Measurements from ENCODE around the gene NLGN2. TPM values are rescaled to one million over a fixed set of nuclear protein-coding genes. Genes with fewer than 3 reads are reported as not detected.

Gene NLGN2
- total RNA-seq, 1 donor from 2014 or later = 4.2 TPM

DNA sequence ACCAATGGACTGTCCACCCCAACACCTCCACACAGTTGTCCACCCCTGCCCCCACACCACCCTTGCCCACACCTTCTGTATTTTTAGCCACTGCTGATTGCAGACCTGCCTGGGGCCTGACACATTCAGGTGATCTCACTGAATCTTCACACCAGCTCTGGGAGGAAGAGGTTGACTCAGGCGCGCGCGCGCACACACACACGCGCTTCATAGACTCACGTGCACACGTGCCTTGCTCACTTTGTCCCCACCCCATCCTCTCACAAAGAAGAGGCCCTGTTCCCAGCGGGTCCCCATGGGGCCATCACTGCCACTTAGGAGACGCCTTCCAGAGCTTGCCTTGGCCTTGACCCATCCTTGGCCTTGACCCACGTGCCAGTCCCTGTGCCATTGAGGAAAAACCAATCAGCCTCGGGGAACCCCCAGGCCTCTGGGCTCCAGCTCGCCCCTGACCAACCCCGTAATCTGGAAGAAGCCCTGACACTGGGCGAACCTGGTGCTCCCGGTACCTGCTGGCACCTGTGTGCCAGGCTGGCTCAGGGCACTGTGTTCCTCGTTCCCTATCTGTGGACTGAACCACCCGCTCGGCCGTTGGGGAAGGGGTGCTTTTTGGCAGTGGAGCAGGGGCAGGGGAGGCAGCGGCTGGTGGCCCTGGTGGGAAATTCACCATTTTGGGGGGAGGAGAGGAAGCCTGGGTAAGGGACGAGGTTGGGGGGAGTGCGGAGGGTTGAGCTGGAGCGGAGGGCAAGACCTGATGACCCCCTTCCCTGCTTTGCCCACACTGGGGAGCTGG, 3.2 kb downstream of the NLGN2 start:
- Mint-ChIP-seq H3K36me3 (ENCODE audit: low read depth) (no peaks in the 10 kb centered on the region), H3K9me3 (no peaks in the 10 kb centered on the region), H3K27ac (no peak overlapping the region), H3K27me3 (ENCODE audit: low read depth) (peaks cover 15% of the 10 kb centered on the region), H3K4me1 (ENCODE audit: low read depth) (peaks cover 2% of the 10 kb centered on the region), H3K4me3 (ENCODE audit: low read depth) (no peak overlapping the region)
- no peak for DNase-seq (ENCODE audit: low spot score)
- intact Hi-C loops (cut with micrococcal nuclease) = no loop called here

DNA sequence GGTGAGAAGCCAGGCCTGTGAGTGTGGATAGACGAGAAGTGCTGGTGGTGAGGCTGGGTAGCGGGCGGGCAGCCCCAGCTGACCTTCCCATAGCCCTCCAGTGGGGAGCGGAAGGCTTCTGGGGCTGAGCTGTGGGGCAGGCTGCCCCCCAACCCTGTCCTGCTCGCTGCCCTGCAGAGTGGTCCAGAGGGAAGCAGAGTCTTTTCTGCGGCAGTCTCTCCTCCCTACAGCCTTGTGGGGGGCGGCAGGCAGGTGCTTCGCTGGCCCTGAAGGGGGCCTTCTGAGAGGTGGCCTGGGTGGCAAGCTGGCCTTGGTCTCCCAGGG, 3.7 kb downstream of the NLGN2 start:
- Mint-ChIP-seq H3K36me3 (ENCODE audit: low read depth) (no peaks in the 10 kb centered on the region), H3K4me3 (ENCODE audit: low read depth) (no peak overlapping the region), H3K27me3 (ENCODE audit: low read depth) (peaks cover 10% of the 10 kb centered on the region), H3K4me1 (ENCODE audit: low read depth) (no peaks in the 10 kb centered on the region), H3K9me3 (no peaks in the 10 kb centered on the region), H3K27ac (no peak overlapping the region)
- DNase-seq (ENCODE audit: low spot score) = no peak
- intact Hi-C loops (cut with micrococcal nuclease) = no loop called here

DNA sequence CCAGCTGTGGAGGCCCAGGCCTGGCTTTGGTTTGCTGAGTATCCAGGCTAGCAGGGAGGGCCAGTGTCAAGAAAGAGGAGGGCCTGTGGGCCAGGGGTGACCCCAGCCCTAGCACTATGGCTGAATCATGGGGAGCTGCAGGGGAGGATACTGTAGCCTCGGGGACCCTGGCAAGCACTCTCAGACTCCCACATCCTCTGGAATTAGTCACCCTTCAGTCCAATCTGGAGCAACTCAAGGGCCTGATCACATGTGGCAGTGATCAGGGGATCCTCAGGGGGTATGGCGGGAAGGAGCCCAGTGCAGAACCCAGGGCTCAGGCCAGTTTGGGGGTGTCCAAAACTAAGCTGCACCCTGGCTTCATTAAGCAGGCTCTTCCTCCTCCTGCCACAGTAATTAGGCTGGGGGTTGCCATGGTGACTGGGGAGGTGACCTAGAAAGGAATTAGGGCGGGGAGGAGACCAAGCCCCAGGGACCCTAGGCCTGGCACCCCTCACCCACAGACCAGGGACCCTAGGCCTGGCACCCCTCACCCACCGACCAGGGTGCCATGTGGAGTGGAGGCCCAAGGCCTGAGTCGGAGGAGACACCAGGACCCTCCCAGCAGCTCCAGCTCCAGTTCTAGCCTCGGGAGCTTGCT, 5.8 kb downstream of the NLGN2 start:
- H3K27ac Mint-ChIP-seq = peak overlapping the region; percentile 25
- H3K9me3 Mint-ChIP-seq = no peaks in the 10 kb centered on the region
- H3K4me1 Mint-ChIP-seq (ENCODE audit: low read depth) = no peaks in the 10 kb centered on the region
- H3K4me3 Mint-ChIP-seq (ENCODE audit: low read depth) = no peak overlapping the region
- no peak for DNase-seq (ENCODE audit: low spot score)
- no peaks in the 10 kb centered on the region for H3K36me3 Mint-ChIP-seq (ENCODE audit: low read depth)
- peaks cover 8% of the 10 kb centered on the region for H3K27me3 Mint-ChIP-seq (ENCODE audit: low read depth)
- intact Hi-C loops (cut with micrococcal nuclease) = no loop called here

DNA sequence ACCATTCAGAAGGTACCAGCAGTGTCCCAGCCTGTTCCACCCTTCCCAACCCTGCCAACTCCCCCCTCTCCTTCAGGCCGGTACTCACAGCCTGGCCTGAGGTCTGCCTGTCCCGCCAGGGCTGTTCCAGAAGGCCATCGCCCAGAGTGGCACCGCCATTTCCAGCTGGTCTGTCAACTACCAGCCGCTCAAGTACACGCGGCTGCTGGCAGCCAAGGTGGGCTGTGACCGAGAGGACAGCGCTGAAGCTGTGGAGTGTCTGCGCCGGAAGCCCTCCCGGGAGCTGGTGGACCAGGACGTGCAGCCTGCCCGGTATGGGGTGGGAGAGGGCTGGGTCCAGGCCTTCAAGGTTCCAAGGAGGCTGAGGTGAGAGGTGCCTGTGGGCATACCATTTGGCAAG, 7.2 kb downstream of the NLGN2 start:
- Mint-ChIP-seq H3K27me3 (ENCODE audit: low read depth) (no peaks in the 10 kb centered on the region), H3K36me3 (ENCODE audit: low read depth) (no peaks in the 10 kb centered on the region), H3K4me1 (ENCODE audit: low read depth) (no peaks in the 10 kb centered on the region), H3K4me3 (ENCODE audit: low read depth) (no peak overlapping the region), H3K9me3 (no peaks in the 10 kb centered on the region), H3K27ac (no peak overlapping the region)
- intact Hi-C loops (cut with micrococcal nuclease) = no loop called here
- no peak for DNase-seq (ENCODE audit: low spot score)

DNA sequence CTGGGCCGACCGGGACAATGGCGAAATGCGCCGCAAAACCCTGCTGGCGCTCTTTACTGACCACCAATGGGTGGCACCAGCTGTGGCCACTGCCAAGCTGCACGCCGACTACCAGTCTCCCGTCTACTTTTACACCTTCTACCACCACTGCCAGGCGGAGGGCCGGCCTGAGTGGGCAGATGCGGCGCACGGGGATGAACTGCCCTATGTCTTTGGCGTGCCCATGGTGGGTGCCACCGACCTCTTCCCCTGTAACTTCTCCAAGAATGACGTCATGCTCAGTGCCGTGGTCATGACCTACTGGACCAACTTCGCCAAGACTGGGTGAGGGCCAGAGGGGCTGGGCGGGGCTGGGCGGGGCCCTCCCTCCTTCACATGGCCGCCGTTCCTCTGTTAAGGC, 8.1 kb downstream of the NLGN2 start:
- Mint-ChIP-seq H3K27ac (no peak overlapping the region), H3K4me3 (ENCODE audit: low read depth) (no peak overlapping the region), H3K4me1 (ENCODE audit: low read depth) (no peaks in the 10 kb centered on the region), H3K27me3 (ENCODE audit: low read depth) (no peaks in the 10 kb centered on the region), H3K9me3 (no peaks in the 10 kb centered on the region), H3K36me3 (ENCODE audit: low read depth) (no peaks in the 10 kb centered on the region)
- no peak for DNase-seq (ENCODE audit: low spot score)
- intact Hi-C loops (cut with micrococcal nuclease) = no loop called here

DNA sequence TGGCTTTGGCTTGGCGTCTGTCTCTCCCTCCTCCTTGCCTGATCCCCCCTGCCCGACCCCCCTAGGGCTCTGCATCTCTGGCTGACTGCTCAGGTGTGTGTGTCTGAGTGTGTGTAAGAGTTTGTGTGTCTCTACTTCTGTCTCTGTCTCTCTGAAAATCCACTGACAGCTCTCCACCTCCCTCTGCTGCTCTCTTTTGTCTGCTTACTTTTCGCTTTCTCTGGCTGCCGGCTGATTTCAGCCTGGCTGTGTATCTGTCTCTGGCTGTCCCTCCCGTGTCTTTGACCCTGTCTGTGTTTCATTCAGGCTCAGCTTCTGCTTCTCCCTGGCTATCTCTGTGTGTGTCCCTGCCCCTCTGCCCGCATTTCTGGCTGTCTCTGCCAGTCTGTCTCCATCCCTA, 8.7 kb downstream of the NLGN2 start:
- no peaks in the 10 kb centered on the region for H3K36me3 Mint-ChIP-seq (ENCODE audit: low read depth)
- H3K4me3 Mint-ChIP-seq (ENCODE audit: low read depth) = no peak overlapping the region
- H3K9me3 Mint-ChIP-seq = no peaks in the 10 kb centered on the region
- no peak for DNase-seq (ENCODE audit: low spot score)
- H3K27ac Mint-ChIP-seq = no peak overlapping the region
- intact Hi-C loops (cut with micrococcal nuclease) = no loop called here
- no peaks in the 10 kb centered on the region for H3K27me3 Mint-ChIP-seq (ENCODE audit: low read depth)
- no peaks in the 10 kb centered on the region for H3K4me1 Mint-ChIP-seq (ENCODE audit: low read depth)

DNA sequence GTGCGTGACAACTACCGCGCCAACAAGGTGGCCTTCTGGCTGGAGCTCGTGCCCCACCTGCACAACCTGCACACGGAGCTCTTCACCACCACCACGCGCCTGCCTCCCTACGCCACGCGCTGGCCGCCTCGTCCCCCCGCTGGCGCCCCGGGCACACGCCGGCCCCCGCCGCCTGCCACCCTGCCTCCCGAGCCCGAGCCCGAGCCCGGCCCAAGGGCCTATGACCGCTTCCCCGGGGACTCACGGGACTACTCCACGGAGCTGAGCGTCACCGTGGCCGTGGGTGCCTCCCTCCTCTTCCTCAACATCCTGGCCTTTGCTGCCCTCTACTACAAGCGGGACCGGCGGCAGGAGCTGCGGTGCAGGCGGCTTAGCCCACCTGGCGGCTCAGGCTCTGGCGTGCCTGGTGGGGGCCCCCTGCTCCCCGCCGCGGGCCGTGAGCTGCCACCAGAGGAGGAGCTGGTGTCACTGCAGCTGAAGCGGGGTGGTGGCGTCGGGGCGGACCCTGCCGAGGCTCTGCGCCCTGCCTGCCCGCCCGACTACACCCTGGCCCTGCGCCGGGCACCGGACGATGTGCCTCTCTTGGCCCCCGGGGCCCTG, 9.5 kb downstream of the NLGN2 start:
- H3K4me3 Mint-ChIP-seq (ENCODE audit: low read depth) = no peak overlapping the region
- intact Hi-C loops (cut with micrococcal nuclease) = no loop called here
- H3K27me3 Mint-ChIP-seq (ENCODE audit: low read depth) = no peaks in the 10 kb centered on the region
- no peaks in the 10 kb centered on the region for H3K36me3 Mint-ChIP-seq (ENCODE audit: low read depth)
- H3K4me1 Mint-ChIP-seq (ENCODE audit: low read depth) = no peaks in the 10 kb centered on the region
- H3K9me3 Mint-ChIP-seq = no peaks in the 10 kb centered on the region
- DNase-seq (ENCODE audit: low spot score) = no peak
- H3K27ac Mint-ChIP-seq = no peak overlapping the region

DNA sequence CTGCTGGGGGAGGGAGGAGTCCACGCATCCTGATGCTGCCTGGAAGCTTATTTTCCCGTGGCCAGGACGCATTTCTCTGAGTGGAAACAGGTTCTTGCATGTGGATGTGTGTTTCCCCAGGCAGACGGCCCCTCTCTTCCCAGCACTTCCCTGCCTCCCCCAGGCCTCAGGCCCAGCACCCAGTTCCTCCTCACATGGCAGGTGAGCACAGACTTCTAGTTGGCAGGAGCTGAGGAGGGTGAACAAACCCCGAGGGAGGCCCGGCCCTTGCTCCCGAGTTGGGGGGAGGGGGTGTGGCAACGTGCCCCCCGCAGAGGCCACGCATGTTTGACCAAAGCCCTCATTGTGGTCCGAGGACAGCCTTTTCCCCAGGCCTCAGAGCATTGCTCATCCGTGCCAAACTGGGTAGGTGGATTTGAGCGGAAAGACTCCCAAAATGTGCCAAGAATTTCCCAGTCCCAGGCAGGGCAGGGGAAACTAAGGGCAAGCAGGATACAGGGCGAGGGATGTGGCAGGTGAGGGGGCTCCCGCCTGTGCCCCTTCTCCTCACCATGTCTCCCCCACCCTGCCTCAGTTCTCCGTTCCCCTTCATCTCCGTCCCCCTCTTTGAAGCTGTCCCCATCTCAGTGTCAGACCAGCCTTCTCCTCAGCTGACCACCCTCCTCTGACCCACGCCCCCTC, 11.0 kb downstream of the NLGN2 start:
- H3K36me3 Mint-ChIP-seq (ENCODE audit: low read depth) = no peaks in the 10 kb centered on the region
- intact Hi-C loops (cut with micrococcal nuclease) = no loop called here
- no peak overlapping the region for H3K27ac Mint-ChIP-seq
- no peaks in the 10 kb centered on the region for H3K9me3 Mint-ChIP-seq
- no peak overlapping the region for H3K4me3 Mint-ChIP-seq (ENCODE audit: low read depth)
- no peaks in the 10 kb centered on the region for H3K27me3 Mint-ChIP-seq (ENCODE audit: low read depth)
- no peak for DNase-seq (ENCODE audit: low spot score)
- H3K4me1 Mint-ChIP-seq (ENCODE audit: low read depth) = no peaks in the 10 kb centered on the region

DNA sequence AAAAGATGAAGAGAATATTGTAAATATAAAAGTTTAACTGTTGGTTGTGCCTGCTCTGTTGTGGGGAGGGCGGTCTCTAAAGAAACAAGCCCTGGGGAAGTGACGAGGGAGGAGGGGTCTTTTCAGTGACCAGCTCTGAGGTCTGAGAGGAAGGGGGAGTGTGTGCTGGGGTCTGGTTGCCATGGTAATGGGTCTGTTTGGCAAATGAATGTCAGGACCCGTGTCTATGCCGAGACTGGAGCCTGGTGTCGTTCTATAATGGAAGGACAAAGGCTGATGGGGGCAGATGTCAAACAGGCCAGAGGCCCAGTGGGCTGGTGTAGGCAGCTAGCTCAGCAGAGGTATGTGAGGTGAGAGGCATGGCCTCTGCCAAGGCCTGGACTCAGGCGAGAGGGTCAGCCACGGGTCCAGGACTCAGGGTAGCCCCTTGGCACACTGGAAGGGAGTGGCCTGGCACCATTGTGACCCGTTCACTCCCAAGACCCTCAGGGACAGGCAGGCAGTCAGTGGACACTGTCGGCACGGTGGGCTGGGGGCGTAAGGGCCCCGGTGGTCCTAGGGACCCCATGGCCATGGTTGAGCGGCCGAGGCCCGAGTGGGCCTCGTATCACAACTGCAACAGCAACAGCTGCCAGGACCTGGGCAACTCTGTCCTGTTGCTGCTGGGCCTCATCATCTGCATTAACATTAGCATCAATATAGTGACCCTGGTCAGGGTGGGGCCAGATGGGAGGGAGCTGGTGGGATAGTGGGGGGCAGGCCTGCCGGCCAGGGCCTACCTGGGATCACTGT, 12.4 kb downstream of the NLGN2 start, which contains the start of gene SPEM1:
Gene SPEM1, plus strand, starts transcription at position 506 of the 792 bp plus-strand sequence. Its CDS starts 61 bp downstream, at position 567.
- H3K27ac Mint-ChIP-seq = no peak within 1 kb of the TSS
- no peaks in the 10 kb centered on the region for H3K36me3 Mint-ChIP-seq (ENCODE audit: low read depth)
- no peaks in the 10 kb centered on the region for H3K4me1 Mint-ChIP-seq (ENCODE audit: low read depth)
- intact Hi-C loops (cut with micrococcal nuclease) = no loop called here
- H3K27me3 Mint-ChIP-seq (ENCODE audit: low read depth) = no peaks in the 10 kb centered on the region
- H3K9me3 Mint-ChIP-seq = no peaks in the 10 kb centered on the region
- no peak within 1 kb of the TSS for H3K4me3 Mint-ChIP-seq (ENCODE audit: low read depth)
- no peak for DNase-seq (ENCODE audit: low spot score)

DNA sequence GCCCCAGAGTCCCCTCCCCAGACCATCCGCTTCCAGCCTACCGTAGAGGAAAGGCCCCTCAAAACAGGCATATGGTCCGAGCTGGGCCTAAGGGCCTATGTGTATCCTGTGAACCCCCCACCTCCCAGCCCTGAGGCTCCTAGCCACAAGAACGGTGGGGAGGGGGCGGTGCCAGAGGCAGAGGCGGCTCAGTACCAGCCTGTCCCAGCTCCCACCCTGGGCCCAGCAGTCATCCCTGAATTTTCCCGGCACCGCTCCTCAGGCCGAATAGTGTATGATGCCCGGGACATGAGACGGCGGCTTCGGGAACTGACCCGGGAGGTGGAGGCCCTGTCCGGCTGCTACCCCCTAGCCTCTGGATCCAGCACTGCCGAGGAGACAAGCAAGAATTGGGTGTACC, 13.5 kb downstream of the NLGN2 start:
- intact Hi-C loops (cut with micrococcal nuclease) = no loop called here
- no peaks in the 10 kb centered on the region for H3K36me3 Mint-ChIP-seq (ENCODE audit: low read depth)
- no peak overlapping the region for H3K4me3 Mint-ChIP-seq (ENCODE audit: low read depth)
- no peaks in the 10 kb centered on the region for H3K27me3 Mint-ChIP-seq (ENCODE audit: low read depth)
- no peak for DNase-seq (ENCODE audit: low spot score)
- no peaks in the 10 kb centered on the region for H3K9me3 Mint-ChIP-seq
- H3K4me1 Mint-ChIP-seq (ENCODE audit: low read depth) = no peaks in the 10 kb centered on the region
- no peak overlapping the region for H3K27ac Mint-ChIP-seq

DNA sequence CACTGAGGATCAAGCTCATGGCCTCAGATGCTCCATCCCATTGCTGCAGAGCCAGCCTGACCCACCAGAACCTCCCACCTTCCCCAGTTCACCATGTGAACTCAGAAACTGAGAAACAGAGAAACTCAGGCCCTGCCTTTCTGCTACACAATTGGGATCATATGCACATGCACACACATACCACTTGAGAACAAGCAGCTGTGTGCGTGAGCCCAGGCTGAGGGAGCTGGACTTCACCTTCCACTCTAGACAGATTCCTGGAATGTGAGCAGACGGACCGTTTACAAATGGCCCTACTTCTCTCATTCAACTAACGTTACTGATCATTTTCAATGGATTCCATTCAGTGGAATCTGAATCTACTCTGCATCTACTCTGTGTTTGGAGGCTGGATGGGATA, 16.0 kb downstream of the NLGN2 start:
- Mint-ChIP-seq H3K4me1 (ENCODE audit: low read depth) (no peaks in the 10 kb centered on the region), H3K27ac (no peak overlapping the region)

DNA sequence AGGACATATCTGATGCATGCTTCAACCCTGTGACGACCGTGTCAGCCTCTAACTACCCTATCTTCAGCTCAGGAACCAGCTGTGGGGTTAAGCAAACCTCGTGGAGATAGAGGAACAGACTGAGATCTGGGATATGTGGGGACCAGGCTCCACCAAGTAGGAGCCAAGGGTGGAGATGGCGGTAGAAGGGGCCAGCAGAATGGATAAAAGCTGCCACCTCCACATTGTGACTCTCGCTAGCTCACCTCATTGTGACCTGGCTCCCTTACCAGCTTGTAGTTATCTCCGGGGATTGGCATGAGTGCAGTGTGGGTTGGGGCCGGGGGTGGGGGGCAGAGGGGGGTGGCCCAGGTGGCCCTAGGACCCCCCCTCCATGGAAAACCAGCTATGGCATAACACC, 17.7 kb downstream of the NLGN2 start, which contains the start of gene SPEM2:
Gene SPEM2, plus strand, starts transcription at position 301 of the 400 bp plus-strand sequence. Its CDS starts 73 bp downstream, at position 374.
- intact Hi-C loops (cut with micrococcal nuclease) = no loop called here
- H3K9me3 Mint-ChIP-seq = no peaks in the 10 kb centered on the region
- H3K4me1 Mint-ChIP-seq (ENCODE audit: low read depth) = no peaks in the 10 kb centered on the region
- H3K4me3 Mint-ChIP-seq (ENCODE audit: low read depth) = no peak within 1 kb of the TSS
- H3K36me3 Mint-ChIP-seq (ENCODE audit: low read depth) = no peaks in the 10 kb centered on the region
- no peaks in the 10 kb centered on the region for H3K27me3 Mint-ChIP-seq (ENCODE audit: low read depth)
- no peak for DNase-seq (ENCODE audit: low spot score)
- H3K27ac Mint-ChIP-seq = no peak within 1 kb of the TSS

More for the DNA sequence above, 16.0 kb downstream of the NLGN2 start:
- Mint-ChIP-seq H3K36me3 (ENCODE audit: low read depth) (no peaks in the 10 kb centered on the region), H3K4me3 (ENCODE audit: low read depth) (no peak overlapping the region), H3K9me3 (no peaks in the 10 kb centered on the region), H3K27me3 (ENCODE audit: low read depth) (no peaks in the 10 kb centered on the region)
- no peak for DNase-seq (ENCODE audit: low spot score)
- intact Hi-C loops (cut with micrococcal nuclease) = no loop called here

Data from activated T-helper 2 cell treated with anti-CD3 and anti-CD28 coated beads, Interferon-gamma antibody, Interleukin-2, Interleukin-4, amounts not matched to agents 10 μg/mL and 5 μg/mL and 100 μg/mL, durations not matched to agents 14 hours and 24 hours and 36 hours (primary cell).